ENCODE data around the gene ZMYND8. TPM values are rescaled to one million over a fixed set of nuclear protein-coding genes. Genes with fewer than 3 reads are reported as not detected.

Gene ZMYND8
- total and polyA plus RNA-seq, 2 of the 8 experiments (the other 6 are each of a cell fraction or from before 2014, with no cell fraction given) = 50.5 to 163 TPM

DNA sequence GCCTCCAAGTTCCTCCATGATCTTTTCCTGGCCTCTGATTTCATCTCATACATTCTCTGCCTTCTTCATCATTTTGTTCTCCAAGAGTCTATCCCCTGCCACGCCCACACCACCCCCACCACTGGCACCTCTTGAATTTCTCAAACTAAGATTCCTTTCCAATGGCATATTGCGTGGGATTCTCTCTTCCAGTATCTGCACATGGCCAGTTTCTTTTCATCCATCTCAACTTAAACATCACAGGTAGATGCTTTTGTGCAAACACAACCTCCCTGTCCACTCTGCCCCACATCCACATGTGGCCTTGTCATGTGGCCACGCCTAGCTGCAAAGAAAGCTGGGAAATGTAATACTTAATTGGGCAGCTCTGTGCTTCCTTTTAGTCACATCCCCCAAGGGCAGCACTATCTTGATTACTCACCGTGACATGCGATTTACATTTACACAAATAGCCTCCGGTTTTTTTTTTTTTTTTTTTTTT lies 33.4 kb upstream of the ZMYND8 start (continued):
- TF ChIP-seq, protein P1, sequence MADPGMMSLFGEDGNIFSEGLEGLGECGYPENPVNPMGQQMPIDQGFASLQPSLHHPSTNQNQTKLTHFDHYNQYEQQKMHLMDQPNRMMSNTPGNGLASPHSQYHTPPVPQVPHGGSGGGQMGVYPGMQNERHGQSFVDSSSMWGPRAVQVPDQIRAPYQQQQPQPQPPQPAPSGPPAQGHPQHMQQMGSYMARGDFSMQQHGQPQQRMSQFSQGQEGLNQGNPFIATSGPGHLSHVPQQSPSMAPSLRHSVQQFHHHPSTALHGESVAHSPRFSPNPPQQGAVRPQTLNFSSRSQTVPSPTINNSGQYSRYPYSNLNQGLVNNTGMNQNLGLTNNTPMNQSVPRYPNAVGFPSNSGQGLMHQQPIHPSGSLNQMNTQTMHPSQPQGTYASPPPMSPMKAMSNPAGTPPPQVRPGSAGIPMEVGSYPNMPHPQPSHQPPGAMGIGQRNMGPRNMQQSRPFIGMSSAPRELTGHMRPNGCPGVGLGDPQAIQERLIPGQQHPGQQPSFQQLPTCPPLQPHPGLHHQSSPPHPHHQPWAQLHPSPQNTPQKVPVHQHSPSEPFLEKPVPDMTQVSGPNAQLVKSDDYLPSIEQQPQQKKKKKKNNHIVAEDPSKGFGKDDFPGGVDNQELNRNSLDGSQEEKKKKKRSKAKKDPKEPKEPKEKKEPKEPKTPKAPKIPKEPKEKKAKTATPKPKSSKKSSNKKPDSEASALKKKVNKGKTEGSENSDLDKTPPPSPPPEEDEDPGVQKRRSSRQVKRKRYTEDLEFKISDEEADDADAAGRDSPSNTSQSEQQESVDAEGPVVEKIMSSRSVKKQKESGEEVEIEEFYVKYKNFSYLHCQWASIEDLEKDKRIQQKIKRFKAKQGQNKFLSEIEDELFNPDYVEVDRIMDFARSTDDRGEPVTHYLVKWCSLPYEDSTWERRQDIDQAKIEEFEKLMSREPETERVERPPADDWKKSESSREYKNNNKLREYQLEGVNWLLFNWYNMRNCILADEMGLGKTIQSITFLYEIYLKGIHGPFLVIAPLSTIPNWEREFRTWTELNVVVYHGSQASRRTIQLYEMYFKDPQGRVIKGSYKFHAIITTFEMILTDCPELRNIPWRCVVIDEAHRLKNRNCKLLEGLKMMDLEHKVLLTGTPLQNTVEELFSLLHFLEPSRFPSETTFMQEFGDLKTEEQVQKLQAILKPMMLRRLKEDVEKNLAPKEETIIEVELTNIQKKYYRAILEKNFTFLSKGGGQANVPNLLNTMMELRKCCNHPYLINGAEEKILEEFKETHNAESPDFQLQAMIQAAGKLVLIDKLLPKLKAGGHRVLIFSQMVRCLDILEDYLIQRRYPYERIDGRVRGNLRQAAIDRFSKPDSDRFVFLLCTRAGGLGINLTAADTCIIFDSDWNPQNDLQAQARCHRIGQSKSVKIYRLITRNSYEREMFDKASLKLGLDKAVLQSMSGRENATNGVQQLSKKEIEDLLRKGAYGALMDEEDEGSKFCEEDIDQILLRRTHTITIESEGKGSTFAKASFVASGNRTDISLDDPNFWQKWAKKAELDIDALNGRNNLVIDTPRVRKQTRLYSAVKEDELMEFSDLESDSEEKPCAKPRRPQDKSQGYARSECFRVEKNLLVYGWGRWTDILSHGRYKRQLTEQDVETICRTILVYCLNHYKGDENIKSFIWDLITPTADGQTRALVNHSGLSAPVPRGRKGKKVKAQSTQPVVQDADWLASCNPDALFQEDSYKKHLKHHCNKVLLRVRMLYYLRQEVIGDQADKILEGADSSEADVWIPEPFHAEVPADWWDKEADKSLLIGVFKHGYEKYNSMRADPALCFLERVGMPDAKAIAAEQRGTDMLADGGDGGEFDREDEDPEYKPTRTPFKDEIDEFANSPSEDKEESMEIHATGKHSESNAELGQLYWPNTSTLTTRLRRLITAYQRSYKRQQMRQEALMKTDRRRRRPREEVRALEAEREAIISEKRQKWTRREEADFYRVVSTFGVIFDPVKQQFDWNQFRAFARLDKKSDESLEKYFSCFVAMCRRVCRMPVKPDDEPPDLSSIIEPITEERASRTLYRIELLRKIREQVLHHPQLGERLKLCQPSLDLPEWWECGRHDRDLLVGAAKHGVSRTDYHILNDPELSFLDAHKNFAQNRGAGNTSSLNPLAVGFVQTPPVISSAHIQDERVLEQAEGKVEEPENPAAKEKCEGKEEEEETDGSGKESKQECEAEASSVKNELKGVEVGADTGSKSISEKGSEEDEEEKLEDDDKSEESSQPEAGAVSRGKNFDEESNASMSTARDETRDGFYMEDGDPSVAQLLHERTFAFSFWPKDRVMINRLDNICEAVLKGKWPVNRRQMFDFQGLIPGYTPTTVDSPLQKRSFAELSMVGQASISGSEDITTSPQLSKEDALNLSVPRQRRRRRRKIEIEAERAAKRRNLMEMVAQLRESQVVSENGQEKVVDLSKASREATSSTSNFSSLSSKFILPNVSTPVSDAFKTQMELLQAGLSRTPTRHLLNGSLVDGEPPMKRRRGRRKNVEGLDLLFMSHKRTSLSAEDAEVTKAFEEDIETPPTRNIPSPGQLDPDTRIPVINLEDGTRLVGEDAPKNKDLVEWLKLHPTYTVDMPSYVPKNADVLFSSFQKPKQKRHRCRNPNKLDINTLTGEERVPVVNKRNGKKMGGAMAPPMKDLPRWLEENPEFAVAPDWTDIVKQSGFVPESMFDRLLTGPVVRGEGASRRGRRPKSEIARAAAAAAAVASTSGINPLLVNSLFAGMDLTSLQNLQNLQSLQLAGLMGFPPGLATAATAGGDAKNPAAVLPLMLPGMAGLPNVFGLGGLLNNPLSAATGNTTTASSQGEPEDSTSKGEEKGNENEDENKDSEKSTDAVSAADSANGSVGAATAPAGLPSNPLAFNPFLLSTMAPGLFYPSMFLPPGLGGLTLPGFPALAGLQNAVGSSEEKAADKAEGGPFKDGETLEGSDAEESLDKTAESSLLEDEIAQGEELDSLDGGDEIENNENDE (IDR thresholded peaks at IDR 0.05; ENCODE audit: insufficient replicate concordance, low read length) = no peak
- TF ChIP-seq RAD21 (IDR thresholded peaks at IDR 0.05 in 1 of 2, conservative IDR thresholded peaks at IDR 0.05 in 1 of 2; ENCODE audit: low read depth in 2 of 2, low read length in 2 of 2) (no peak), PHF8 (conservative IDR thresholded peaks at IDR 0.05; ENCODE audit: low read depth, low read length) (no peak), GABPA (IDR thresholded peaks at IDR 0.05; ENCODE audit: borderline replicate concordance, insufficient read depth, low read length) (no peak), RNF2 (IDR thresholded peaks at IDR 0.05; ENCODE audit: borderline replicate concordance, low read depth, low read length, missing control alignments, poor library complexity, severe bottlenecking) (no peak), SP2 (IDR thresholded peaks at IDR 0.05; ENCODE audit: low read length) (no peak)
- TF ChIP-seq, protein P2, sequence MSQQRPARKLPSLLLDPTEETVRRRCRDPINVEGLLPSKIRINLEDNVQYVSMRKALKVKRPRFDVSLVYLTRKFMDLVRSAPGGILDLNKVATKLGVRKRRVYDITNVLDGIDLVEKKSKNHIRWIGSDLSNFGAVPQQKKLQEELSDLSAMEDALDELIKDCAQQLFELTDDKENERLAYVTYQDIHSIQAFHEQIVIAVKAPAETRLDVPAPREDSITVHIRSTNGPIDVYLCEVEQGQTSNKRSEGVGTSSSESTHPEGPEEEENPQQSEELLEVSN (IDR thresholded peaks at IDR 0.05) = no peak

Measured in H1 (cell line).